ENCODE data around the gene SCCPDH. TPM values are rescaled to one million over a fixed set of nuclear protein-coding genes. Genes with fewer than 3 reads are reported as not detected.
"Not testable (repeated sequence)": the region's sequence is repeated elsewhere in the genome, so short reads cannot be mapped to it uniquely, and the experiment has no call there.

Gene SCCPDH
- total RNA-seq, 1 experiment from 2014 or later: 32.2 TPM

- Mint-ChIP-seq H3K4me3 (ENCODE audit: unreplicated experiment) (no peak overlapping the region), H3K27me3 (ENCODE audit: insufficient read depth, unreplicated experiment) (no peaks in the 10 kb centered on the region), H3K9me3 (ENCODE audit: unreplicated experiment) (peaks cover 18% of the 10 kb centered on the region), H3K36me3 (ENCODE audit: insufficient read depth, unreplicated experiment) (no peaks in the 10 kb centered on the region), H3K27ac (ENCODE audit: low read depth, unreplicated experiment) (no peak overlapping the region), H3K4me1 (ENCODE audit: insufficient read depth, unreplicated experiment) (peaks cover 25% of the 10 kb centered on the region)
- BruUV-seq (replicated peaks): no TSS peak
- ChIA-PET CTCF (interaction anchor here (0.6 to 7.7 kb wide), 4 partner anchors 10 to 605 kb away, joined by 3 to 72 read pairs (median 17); partner anchors contain the start of gene SCCPDH), POLR2A (interaction anchor here (0.6 to 2.0 kb wide), 5 partner anchors 15 to 458 kb away, joined by 3 to 12 read pairs (median 4); partner anchors contain the start of genes CNST and TFB2M)
- DNase-seq (ENCODE audit: unreplicated experiment): no peak
- no peak for TF ChIP-seq CTCF (IDR thresholded peaks at IDR 0.05; ENCODE audit: unreplicated experiment)
- intact Hi-C loops (cut with micrococcal nuclease): no loop called here
These were observed 16.0 kb upstream of the SCCPDH start for GRCh38 chr1:246708166-246708565.

DNA sequence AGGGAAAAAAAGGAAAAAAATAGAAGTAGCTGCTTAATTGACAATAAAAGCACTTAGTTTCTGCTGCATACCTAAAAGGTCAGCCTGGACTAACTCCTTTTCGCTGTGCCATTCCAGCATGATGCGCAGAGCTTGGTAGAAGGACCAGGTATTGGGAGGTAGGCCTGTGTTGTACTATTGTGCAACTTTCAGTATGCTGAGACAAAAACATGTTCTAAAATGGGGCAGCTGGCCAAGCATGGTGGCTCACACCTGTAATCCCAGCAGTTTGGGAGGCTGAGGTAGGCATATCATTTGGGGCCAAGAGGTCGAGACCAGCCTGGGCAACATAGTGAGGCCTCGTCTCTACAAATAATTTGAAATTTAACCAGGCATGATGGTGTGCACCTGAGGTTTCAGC is 15.0 kb upstream of the SCCPDH start:
- BruUV-seq (replicated peaks): no TSS peak
- Mint-ChIP-seq H3K36me3 (ENCODE audit: insufficient read depth, unreplicated experiment) (no peaks in the 10 kb centered on the region), H3K4me3 (ENCODE audit: unreplicated experiment) (no peak overlapping the region), H3K27me3 (ENCODE audit: insufficient read depth, unreplicated experiment) (no peaks in the 10 kb centered on the region), H3K9me3 (ENCODE audit: unreplicated experiment) (peaks cover 18% of the 10 kb centered on the region), H3K27ac (ENCODE audit: low read depth, unreplicated experiment) (no peak overlapping the region), H3K4me1 (ENCODE audit: insufficient read depth, unreplicated experiment) (peaks cover 25% of the 10 kb centered on the region)
- DNase-seq (ENCODE audit: unreplicated experiment): no peak
- POLR2A ChIA-PET: interaction anchor here (1.2 to 2.0 kb wide), 2 partner anchors 13 to 14 kb away, joined by 4 to 12 read pairs; no protein-coding TSS in a partner anchor
- TF ChIP-seq CTCF (IDR thresholded peaks at IDR 0.05; ENCODE audit: unreplicated experiment): no peak
- intact Hi-C loops (cut with micrococcal nuclease): no loop called here
- CTCF ChIA-PET: interaction anchor here (0.5 to 7.7 kb wide), 9 partner anchors 11 to 260 kb away, joined by 3 to 72 read pairs (median 4); no protein-coding TSS in a partner anchor

DNA sequence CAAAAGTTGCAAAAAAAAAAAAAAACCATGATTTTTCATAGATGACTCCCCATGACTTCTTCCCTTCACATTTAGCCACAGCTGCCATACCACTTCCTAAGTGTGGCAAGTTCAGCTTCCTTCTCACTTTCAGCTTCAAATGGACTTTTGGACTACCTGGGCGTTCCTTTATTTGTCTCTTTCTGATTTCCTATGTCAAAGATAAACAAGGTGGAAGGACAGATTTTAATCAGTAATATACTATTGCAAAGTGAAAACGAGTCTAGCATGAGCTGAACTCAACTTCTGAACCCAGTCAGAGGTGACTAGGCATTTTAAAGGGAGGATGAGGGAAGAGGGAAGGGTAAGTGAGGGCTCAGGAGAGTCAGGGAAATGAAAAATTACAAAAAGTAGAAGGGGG is 14.4 kb upstream of the SCCPDH start:
- no peak for TF ChIP-seq CTCF (IDR thresholded peaks at IDR 0.05; ENCODE audit: unreplicated experiment)
- ChIA-PET CTCF (interaction anchor here (0.6 to 7.7 kb wide), 12 partner anchors 11 to 260 kb away, joined by 3 to 72 read pairs (median 4); partner anchors contain the start of gene SCCPDH), POLR2A (interaction anchor here (0.6 to 1.2 kb wide), 2 partner anchors 14 to 202 kb away, joined by 3 to 4 read pairs; no protein-coding TSS in a partner anchor)
- peaks cover 18% of the 10 kb centered on the region for H3K9me3 Mint-ChIP-seq (ENCODE audit: unreplicated experiment)
- intact Hi-C loops (cut with micrococcal nuclease): no loop called here
- H3K4me1 Mint-ChIP-seq (ENCODE audit: insufficient read depth, unreplicated experiment): peaks cover 20% of the 10 kb centered on the region
- H3K4me3 Mint-ChIP-seq (ENCODE audit: unreplicated experiment): no peak overlapping the region
- BruUV-seq (replicated peaks): no TSS peak
- no peaks in the 10 kb centered on the region for H3K27me3 Mint-ChIP-seq (ENCODE audit: insufficient read depth, unreplicated experiment)
- H3K27ac Mint-ChIP-seq (ENCODE audit: low read depth, unreplicated experiment): no peak overlapping the region
- DNase-seq (ENCODE audit: unreplicated experiment): no peak
- H3K36me3 Mint-ChIP-seq (ENCODE audit: insufficient read depth, unreplicated experiment): no peaks in the 10 kb centered on the region

DNA sequence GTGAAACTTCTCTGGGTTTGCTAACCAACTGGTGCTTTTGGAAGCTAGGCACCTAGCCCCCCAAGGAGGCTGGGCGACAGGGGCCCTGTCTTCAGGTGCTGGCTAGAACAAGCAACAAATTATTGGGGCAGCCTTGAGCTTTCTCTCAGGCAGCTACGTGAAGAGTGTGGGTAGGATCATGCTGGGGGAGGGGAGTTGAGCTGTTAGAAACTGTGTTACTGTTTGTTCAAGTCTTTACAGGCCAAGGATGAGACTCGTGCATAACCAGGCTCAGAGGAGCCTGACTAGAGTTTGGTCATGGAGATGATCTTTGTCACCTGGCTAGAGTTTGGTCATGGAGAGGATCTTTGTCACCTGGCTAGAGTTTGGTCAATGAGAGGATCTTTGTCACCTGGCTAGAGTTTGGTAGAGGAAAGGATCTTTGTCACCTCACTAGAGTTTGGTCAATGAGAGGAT is 12.6 kb upstream of the SCCPDH start:
- Mint-ChIP-seq H3K9me3 (ENCODE audit: unreplicated experiment) (peaks cover 26% of the 10 kb centered on the region), H3K36me3 (ENCODE audit: insufficient read depth, unreplicated experiment) (no peaks in the 10 kb centered on the region), H3K27ac (ENCODE audit: low read depth, unreplicated experiment) (no peak overlapping the region), H3K4me3 (ENCODE audit: unreplicated experiment) (no peak overlapping the region), H3K4me1 (ENCODE audit: insufficient read depth, unreplicated experiment) (peaks cover 6% of the 10 kb centered on the region), H3K27me3 (ENCODE audit: insufficient read depth, unreplicated experiment) (no peaks in the 10 kb centered on the region)
- BruUV-seq (replicated peaks): no TSS peak
- TF ChIP-seq CTCF (IDR thresholded peaks at IDR 0.05; ENCODE audit: unreplicated experiment): no peak
- DNase-seq (ENCODE audit: unreplicated experiment): no peak
- intact Hi-C loops (cut with micrococcal nuclease): no loop called here
- POLR2A ChIA-PET: interaction anchor here (0.7 to 5.0 kb wide), 3 partner anchors 13 to 146 kb away, joined by 4 to 19 read pairs (median 6); partner anchors contain the start of genes SCCPDH and TFB2M
- CTCF ChIA-PET: interaction anchor here (0.6 to 7.7 kb wide), 6 partner anchors 10 to 206 kb away, joined by 3 to 72 read pairs (median 19); no protein-coding TSS in a partner anchor

DNA sequence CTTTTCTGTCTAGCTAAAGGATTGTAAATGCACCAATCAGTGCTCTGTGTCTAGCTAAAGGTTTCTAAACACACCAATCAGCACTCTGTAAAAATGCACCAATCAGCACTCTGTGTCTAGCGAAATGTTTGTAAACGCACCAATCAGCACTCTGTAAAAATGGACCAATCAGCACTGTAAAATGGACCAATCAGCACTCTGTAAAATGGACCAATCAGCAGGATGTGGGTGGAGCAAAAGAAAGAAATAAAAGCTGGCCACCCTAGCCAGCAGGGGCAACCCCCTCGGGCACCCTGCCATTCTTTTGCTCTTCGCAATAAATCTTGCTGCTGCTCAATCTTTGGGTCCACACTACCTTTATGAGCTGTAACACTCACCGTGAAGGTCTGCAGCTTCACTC is 11.8 kb upstream of the SCCPDH start:
- BruUV-seq (replicated peaks); H3K36me3 Mint-ChIP-seq (ENCODE audit: insufficient read depth, unreplicated experiment); DNase-seq (ENCODE audit: unreplicated experiment); H3K4me3 Mint-ChIP-seq (ENCODE audit: unreplicated experiment); H3K4me1 Mint-ChIP-seq (ENCODE audit: insufficient read depth, unreplicated experiment); intact Hi-C loops (cut with micrococcal nuclease); H3K27ac Mint-ChIP-seq (ENCODE audit: low read depth, unreplicated experiment); H3K27me3 Mint-ChIP-seq (ENCODE audit: insufficient read depth, unreplicated experiment): not testable (repeated sequence)
- H3K9me3 Mint-ChIP-seq (ENCODE audit: unreplicated experiment): peaks cover 26% of the 10 kb centered on the region
- CTCF ChIA-PET: interaction anchor here (0.6 to 7.7 kb wide), 6 partner anchors 14 to 1001 kb away, joined by 3 to 72 read pairs (median 4); no protein-coding TSS in a partner anchor
- POLR2A ChIA-PET: interaction anchor here (5.0 kb wide), 1 partner anchor 12 kb away, joined by 19 read pairs; the partner anchor contains the start of gene SCCPDH

DNA sequence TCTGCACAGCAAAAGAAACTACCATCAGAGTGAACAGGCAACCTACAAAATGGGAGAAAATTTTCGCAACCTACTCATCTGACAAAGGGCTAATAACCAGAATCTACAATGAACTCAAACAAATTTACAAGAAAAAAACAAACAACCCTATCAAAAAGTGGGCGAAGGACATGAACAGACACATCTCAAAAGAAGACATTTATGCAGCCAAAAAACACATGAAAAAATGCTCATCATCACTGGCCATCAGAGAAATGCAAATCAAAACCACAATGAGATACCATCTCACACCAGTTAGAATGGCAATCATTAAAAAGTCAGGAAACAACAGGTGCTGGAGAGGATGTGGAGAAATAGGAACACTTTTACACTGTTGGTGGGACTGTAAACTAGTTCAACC is 4.8 kb upstream of the SCCPDH start:
- H3K36me3 Mint-ChIP-seq (ENCODE audit: insufficient read depth, unreplicated experiment); POLR2A ChIA-PET; H3K4me1 Mint-ChIP-seq (ENCODE audit: insufficient read depth, unreplicated experiment); DNase-seq (ENCODE audit: unreplicated experiment); H3K27ac Mint-ChIP-seq (ENCODE audit: low read depth, unreplicated experiment); BruUV-seq (replicated peaks); H3K4me3 Mint-ChIP-seq (ENCODE audit: unreplicated experiment); intact Hi-C loops (cut with micrococcal nuclease); H3K27me3 Mint-ChIP-seq (ENCODE audit: insufficient read depth, unreplicated experiment): not testable (repeated sequence)
- peaks cover 14% of the 10 kb centered on the region for H3K9me3 Mint-ChIP-seq (ENCODE audit: unreplicated experiment)
- CTCF ChIA-PET: interaction anchor here (0.7 kb wide), 1 partner anchor 35 kb away, joined by 3 read pairs; no protein-coding TSS in a partner anchor

Data from MCF 10A (cell line).